ENCODE measurements around the gene ADIG.

Gene ADIG

GRCh38 chr20:38581013-38581412, at the start of gene ADIG:
TSS of gene ADIG (plus strand) at chr20:38581197. CDS start at chr20:38581251, 54 bp downstream.
- DNase-seq: peak; percentile 45

GRCh38 chr20:38534756-38535155, 46.2 kb upstream of the ADIG start:
- DNase-seq: no peak

- DNase-seq: no peak
These were observed 44.7 kb upstream of the ADIG start for GRCh38 chr20:38536310-38536709.

GRCh38 chr20:38537176-38537575, 43.8 kb upstream of the ADIG start:
- no peak for DNase-seq

GRCh38 chr20:38538789-38539188, 42.2 kb upstream of the ADIG start:
- no peak for DNase-seq

- no peak for DNase-seq
These were observed 37.7 kb upstream of the ADIG start for GRCh38 chr20:38543014-38543906.

GRCh38 chr20:38545771-38546170, 35.2 kb upstream of the ADIG start:
- DNase-seq: no peak

GRCh38 chr20:38547288-38548085, 33.5 kb upstream of the ADIG start:
- no peak for DNase-seq

GRCh38 chr20:38548356-38549083, 32.5 kb upstream of the ADIG start:
- DNase-seq: no peak

GRCh38 chr20:38550274-38550673, 30.7 kb upstream of the ADIG start:
- no peak for DNase-seq

GRCh38 chr20:38551056-38551626, 29.9 kb upstream of the ADIG start:
- no peak for DNase-seq

- DNase-seq: no peak
These were observed 26.0 kb upstream of the ADIG start for GRCh38 chr20:38554986-38555385.

GRCh38 chr20:38555395-38555794, 25.6 kb upstream of the ADIG start:
- DNase-seq: no peak

GRCh38 chr20:38557174-38557573, 23.8 kb upstream of the ADIG start:
- DNase-seq: no peak

GRCh38 chr20:38558596-38559360, 22.2 kb upstream of the ADIG start:
- DNase-seq: no peak

GRCh38 chr20:38559764-38560163, 21.2 kb upstream of the ADIG start:
- DNase-seq: no peak

GRCh38 chr20:38563802-38564431, 17.1 kb upstream of the ADIG start:
- DNase-seq: no peak

- no peak for DNase-seq
These were observed 16.3 kb upstream of the ADIG start for GRCh38 chr20:38564680-38565079.

- no peak for DNase-seq
These were observed 14.9 kb upstream of the ADIG start for GRCh38 chr20:38566036-38566598.

GRCh38 chr20:38569747-38570525, 11.1 kb upstream of the ADIG start:
- no peak for DNase-seq
